ENCODE results near the gene SEC14L3.

Gene SEC14L3

GRCh38 chr22:30421695-30422480 is 49.9 kb downstream of the SEC14L3 start:
- Histone ChIP-seq H3K4me2 (ENCODE audit: low read length) (peak overlapping the region; percentile 10), H3K27ac (ENCODE audit: low read depth, low read length) (peak overlapping the region; percentile 99), H4K8ac (ENCODE audit: low read depth, low read length) (no peak overlapping the region), H3K4ac (ENCODE audit: low read depth, low read length) (no peak overlapping the region), H3K56ac (ENCODE audit: low read length) (peak overlapping the region; percentile 97), H2BK5ac (ENCODE audit: low read length) (peak overlapping the region; percentile 98), H3K23ac (ENCODE audit: low read length) (no peak overlapping the region), H3K27me3 (ENCODE audit: insufficient read depth, low read length, poor library complexity) (no peaks in the 10 kb centered on the region), H3K79me2 (ENCODE audit: control insufficient read depth, insufficient read depth, low read length) (no peaks in the 10 kb centered on the region), H3K4me3 (ENCODE audit: low read length) (no peak overlapping the region), H3K9ac (ENCODE audit: low read length) (peak overlapping the region; percentile 93), H3K18ac (ENCODE audit: low read length) (peak overlapping the region; percentile 46), H3K36me3 (ENCODE audit: control insufficient read depth, insufficient read depth, low read length) (no peaks in the 10 kb centered on the region), H2AK5ac (ENCODE audit: low read length) (no peak overlapping the region), H2BK15ac (replicated peaks; ENCODE audit: low read depth) (no peak overlapping the region), H4K5ac (ENCODE audit: low read length) (no peak overlapping the region), H3K79me1 (ENCODE audit: low read length) (peaks cover under 1% of the 10 kb centered on the region), H2BK120ac (ENCODE audit: low read depth, low read length) (peak overlapping the region; percentile 52), H3K4me1 (ENCODE audit: control insufficient read depth, low read depth, low read length) (peaks cover 17% of the 10 kb centered on the region)
- DNase-seq, result no peak
- no CpG with 5 or more reads among the region's 8 CpGs for WGBS (ENCODE audit: extremely low coverage, insufficient coverage, low lambda C conversion rate)

DNA sequence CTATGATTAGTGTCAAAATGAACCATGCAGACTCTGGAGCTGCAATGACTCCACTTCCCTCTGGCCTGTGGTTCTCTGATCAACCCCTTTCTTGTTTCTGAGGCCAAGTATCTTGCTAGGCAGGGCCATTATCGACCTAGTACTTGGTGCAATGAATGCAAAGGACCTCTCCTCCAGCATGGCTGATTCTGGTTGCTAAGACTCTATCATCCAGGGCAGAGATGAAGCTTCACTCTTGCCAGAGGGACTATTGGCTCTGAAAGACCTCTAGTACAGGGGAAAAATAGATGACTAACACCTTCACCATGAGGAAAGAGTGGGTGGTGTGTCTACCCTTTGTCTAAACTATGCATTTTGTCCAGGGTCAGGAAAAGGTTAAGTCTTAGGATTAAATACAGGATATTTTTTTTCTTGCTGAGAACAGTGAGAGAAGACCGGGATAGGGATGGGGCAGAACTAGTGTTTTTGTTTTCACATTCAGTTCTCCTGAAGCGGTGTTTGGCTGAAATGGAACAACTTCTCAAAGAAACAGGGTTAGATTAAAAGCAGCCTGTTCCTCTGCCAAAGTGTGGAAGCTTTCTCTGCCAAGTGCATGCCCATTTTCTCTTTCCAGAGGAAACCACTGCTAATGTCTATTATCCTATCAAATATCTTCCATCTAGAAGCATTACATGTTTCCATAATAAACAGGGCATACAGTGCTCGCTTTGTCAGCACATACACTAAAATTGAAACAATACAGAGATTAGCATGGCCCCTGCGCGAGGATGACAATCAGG is 51.3 kb downstream of the SEC14L3 start:
- Histone ChIP-seq H3K4ac (ENCODE audit: low read depth, low read length) (no peak overlapping the region), H2AK5ac (ENCODE audit: low read length) (no peak overlapping the region), H3K79me2 (ENCODE audit: control insufficient read depth, insufficient read depth, low read length) (no peaks in the 10 kb centered on the region), H3K56ac (ENCODE audit: low read length) (peak overlapping the region; percentile 5), H2BK120ac (ENCODE audit: low read depth, low read length) (no peak overlapping the region), H3K9ac (ENCODE audit: low read length) (no peak overlapping the region), H3K4me2 (ENCODE audit: low read length) (no peak overlapping the region), H3K27me3 (ENCODE audit: insufficient read depth, low read length, poor library complexity) (no peaks in the 10 kb centered on the region), H3K36me3 (ENCODE audit: control insufficient read depth, insufficient read depth, low read length) (no peaks in the 10 kb centered on the region), H3K23ac (ENCODE audit: low read length) (no peak overlapping the region), H3K4me3 (ENCODE audit: low read length) (no peak overlapping the region), H2BK5ac (ENCODE audit: low read length) (no peak overlapping the region), H3K27ac (ENCODE audit: low read depth, low read length) (no peak overlapping the region), H4K8ac (ENCODE audit: low read depth, low read length) (no peak overlapping the region), H3K4me1 (ENCODE audit: control insufficient read depth, low read depth, low read length) (peaks cover 17% of the 10 kb centered on the region), H3K79me1 (ENCODE audit: low read length) (no peaks in the 10 kb centered on the region), H4K5ac (ENCODE audit: low read length) (no peak overlapping the region), H2BK15ac (replicated peaks; ENCODE audit: low read depth) (no peak overlapping the region), H3K18ac (ENCODE audit: low read length) (no peak overlapping the region)
- DNase-seq, result no peak
- no CpG with 5 or more reads among the region's 6 CpGs for WGBS (ENCODE audit: extremely low coverage, insufficient coverage, low lambda C conversion rate)

GRCh38 chr22:30416837-30417236 is 55.0 kb downstream of the SEC14L3 start:
- H2BK15ac ChIP-seq (replicated peaks; ENCODE audit: low read depth), result no peak overlapping the region
- no peak for DNase-seq
- H3K36me3 ChIP-seq (ENCODE audit: control insufficient read depth, insufficient read depth, low read length), result no peaks in the 10 kb centered on the region
- H3K23ac ChIP-seq (ENCODE audit: low read length), result no peak overlapping the region
- H3K4me2 ChIP-seq (ENCODE audit: low read length), result no peak overlapping the region
- no CpG with 5 or more reads among the region's 1 CpG for WGBS (ENCODE audit: extremely low coverage, insufficient coverage, low lambda C conversion rate)
- H3K18ac ChIP-seq (ENCODE audit: low read length), result no peak overlapping the region
- H2BK120ac ChIP-seq (ENCODE audit: low read depth, low read length), result no peak overlapping the region
- no peak overlapping the region for H4K8ac ChIP-seq (ENCODE audit: low read depth, low read length)
- H3K4me3 ChIP-seq (ENCODE audit: low read length), result no peak overlapping the region
- H3K4ac ChIP-seq (ENCODE audit: low read depth, low read length), result no peak overlapping the region
- no peak overlapping the region for H4K5ac ChIP-seq (ENCODE audit: low read length)
- no peak overlapping the region for H3K56ac ChIP-seq (ENCODE audit: low read length)
- no peak overlapping the region for H2AK5ac ChIP-seq (ENCODE audit: low read length)
- peaks cover 4% of the 10 kb centered on the region for H3K4me1 ChIP-seq (ENCODE audit: control insufficient read depth, low read depth, low read length)
- H3K27me3 ChIP-seq (ENCODE audit: insufficient read depth, low read length, poor library complexity), result no peaks in the 10 kb centered on the region
- H2BK5ac ChIP-seq (ENCODE audit: low read length), result no peak overlapping the region
- H3K79me1 ChIP-seq (ENCODE audit: low read length), result no peaks in the 10 kb centered on the region
- no peak overlapping the region for H3K9ac ChIP-seq (ENCODE audit: low read length)
- no peaks in the 10 kb centered on the region for H3K79me2 ChIP-seq (ENCODE audit: control insufficient read depth, insufficient read depth, low read length)
- H3K27ac ChIP-seq (ENCODE audit: low read depth, low read length), result no peak overlapping the region

DNA sequence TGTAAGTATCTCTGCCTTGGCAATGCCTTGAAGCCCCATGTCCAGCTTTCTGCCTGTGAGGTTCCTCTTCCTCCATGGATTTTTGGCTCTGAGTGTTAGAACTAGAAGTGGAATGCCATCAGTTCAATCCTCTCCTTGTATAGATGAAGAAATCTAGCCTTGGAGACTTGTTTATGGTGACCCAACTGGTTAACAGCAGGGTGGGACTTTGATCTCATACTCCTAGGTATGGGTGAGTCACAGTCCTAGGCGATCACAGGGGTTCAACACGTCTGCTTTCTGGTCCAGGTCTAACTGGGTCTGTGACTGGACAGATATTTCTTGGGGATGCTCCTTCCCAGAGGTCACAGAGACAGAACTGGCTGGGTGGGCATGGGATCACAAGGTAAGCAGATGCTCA is 55.4 kb downstream of the SEC14L3 start:
- Histone ChIP-seq H3K4ac (ENCODE audit: low read depth, low read length) (no peak overlapping the region), H3K18ac (ENCODE audit: low read length) (no peak overlapping the region), H3K9ac (ENCODE audit: low read length) (no peak overlapping the region), H2BK15ac (replicated peaks; ENCODE audit: low read depth) (no peak overlapping the region), H3K79me1 (ENCODE audit: low read length) (no peaks in the 10 kb centered on the region), H2BK120ac (ENCODE audit: low read depth, low read length) (no peak overlapping the region), H2BK5ac (ENCODE audit: low read length) (no peak overlapping the region), H4K5ac (ENCODE audit: low read length) (no peak overlapping the region), H3K27ac (ENCODE audit: low read depth, low read length) (no peak overlapping the region), H3K4me3 (ENCODE audit: low read length) (no peak overlapping the region), H4K8ac (ENCODE audit: low read depth, low read length) (no peak overlapping the region), H3K56ac (ENCODE audit: low read length) (no peak overlapping the region), H3K4me1 (ENCODE audit: control insufficient read depth, low read depth, low read length) (peaks cover under 1% of the 10 kb centered on the region), H3K27me3 (ENCODE audit: insufficient read depth, low read length, poor library complexity) (no peaks in the 10 kb centered on the region), H2AK5ac (ENCODE audit: low read length) (no peak overlapping the region), H3K23ac (ENCODE audit: low read length) (no peak overlapping the region), H3K4me2 (ENCODE audit: low read length) (no peak overlapping the region), H3K79me2 (ENCODE audit: control insufficient read depth, insufficient read depth, low read length) (no peaks in the 10 kb centered on the region), H3K36me3 (ENCODE audit: control insufficient read depth, insufficient read depth, low read length) (no peaks in the 10 kb centered on the region)
- DNase-seq, result no peak
- no CpG with 5 or more reads among the region's 2 CpGs for WGBS (ENCODE audit: extremely low coverage, insufficient coverage, low lambda C conversion rate)

- Histone ChIP-seq H3K27ac (ENCODE audit: low read depth, low read length) (no peak overlapping the region), H3K4me3 (ENCODE audit: low read length) (no peak overlapping the region), H3K79me2 (ENCODE audit: control insufficient read depth, insufficient read depth, low read length) (no peaks in the 10 kb centered on the region), H3K4ac (ENCODE audit: low read depth, low read length) (no peak overlapping the region), H2AK5ac (ENCODE audit: low read length) (no peak overlapping the region), H3K4me2 (ENCODE audit: low read length) (no peak overlapping the region), H4K8ac (ENCODE audit: low read depth, low read length) (no peak overlapping the region), H3K79me1 (ENCODE audit: low read length) (no peaks in the 10 kb centered on the region), H3K36me3 (ENCODE audit: control insufficient read depth, insufficient read depth, low read length) (no peaks in the 10 kb centered on the region), H3K23ac (ENCODE audit: low read length) (no peak overlapping the region), H3K9ac (ENCODE audit: low read length) (no peak overlapping the region), H3K4me1 (ENCODE audit: control insufficient read depth, low read depth, low read length) (no peaks in the 10 kb centered on the region), H4K5ac (ENCODE audit: low read length) (no peak overlapping the region), H2BK120ac (ENCODE audit: low read depth, low read length) (no peak overlapping the region), H2BK15ac (replicated peaks; ENCODE audit: low read depth) (no peak overlapping the region), H3K27me3 (ENCODE audit: insufficient read depth, low read length, poor library complexity) (no peaks in the 10 kb centered on the region), H3K56ac (ENCODE audit: low read length) (no peak overlapping the region), H2BK5ac (ENCODE audit: low read length) (no peak overlapping the region), H3K18ac (ENCODE audit: low read length) (no peak overlapping the region)
- WGBS (ENCODE audit: extremely low coverage, insufficient coverage, low lambda C conversion rate), result no CpG with 5 or more reads among the region's 4 CpGs
- DNase-seq, result no peak
These were observed 57.2 kb downstream of the SEC14L3 start for GRCh38 chr22:30414525-30415047.

All from mesendoderm (in vitro differentiated cells).